ENCODE data around the gene TBCCD1. TPM values are rescaled to one million over a fixed set of nuclear protein-coding genes. Genes with fewer than 3 reads are reported as not detected.

Gene TBCCD1, protein sequence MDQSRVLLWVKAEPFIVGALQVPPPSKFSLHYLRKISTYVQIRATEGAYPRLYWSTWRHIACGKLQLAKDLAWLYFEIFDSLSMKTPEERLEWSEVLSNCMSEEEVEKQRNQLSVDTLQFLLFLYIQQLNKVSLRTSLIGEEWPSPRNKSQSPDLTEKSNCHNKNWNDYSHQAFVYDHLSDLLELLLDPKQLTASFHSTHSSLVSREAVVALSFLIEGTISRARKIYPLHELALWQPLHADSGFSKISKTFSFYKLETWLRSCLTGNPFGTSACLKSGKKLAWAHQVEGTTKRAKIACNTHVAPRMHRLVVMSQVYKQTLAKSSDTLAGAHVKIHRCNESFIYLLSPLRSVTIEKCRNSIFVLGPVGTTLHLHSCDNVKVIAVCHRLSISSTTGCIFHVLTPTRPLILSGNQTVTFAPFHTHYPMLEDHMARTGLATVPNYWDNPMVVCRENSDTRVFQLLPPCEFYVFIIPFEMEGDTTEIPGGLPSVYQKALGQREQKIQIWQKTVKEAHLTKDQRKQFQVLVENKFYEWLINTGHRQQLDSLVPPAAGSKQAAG
- 10.0 TPM for polyA plus RNA-seq (2013, experiment 1 of 2; ENCODE audit: insufficient read length)
- polyA plus RNA-seq (2013, experiment 2 of 2; ENCODE audit: insufficient read length), result 10.3 TPM

DNA sequence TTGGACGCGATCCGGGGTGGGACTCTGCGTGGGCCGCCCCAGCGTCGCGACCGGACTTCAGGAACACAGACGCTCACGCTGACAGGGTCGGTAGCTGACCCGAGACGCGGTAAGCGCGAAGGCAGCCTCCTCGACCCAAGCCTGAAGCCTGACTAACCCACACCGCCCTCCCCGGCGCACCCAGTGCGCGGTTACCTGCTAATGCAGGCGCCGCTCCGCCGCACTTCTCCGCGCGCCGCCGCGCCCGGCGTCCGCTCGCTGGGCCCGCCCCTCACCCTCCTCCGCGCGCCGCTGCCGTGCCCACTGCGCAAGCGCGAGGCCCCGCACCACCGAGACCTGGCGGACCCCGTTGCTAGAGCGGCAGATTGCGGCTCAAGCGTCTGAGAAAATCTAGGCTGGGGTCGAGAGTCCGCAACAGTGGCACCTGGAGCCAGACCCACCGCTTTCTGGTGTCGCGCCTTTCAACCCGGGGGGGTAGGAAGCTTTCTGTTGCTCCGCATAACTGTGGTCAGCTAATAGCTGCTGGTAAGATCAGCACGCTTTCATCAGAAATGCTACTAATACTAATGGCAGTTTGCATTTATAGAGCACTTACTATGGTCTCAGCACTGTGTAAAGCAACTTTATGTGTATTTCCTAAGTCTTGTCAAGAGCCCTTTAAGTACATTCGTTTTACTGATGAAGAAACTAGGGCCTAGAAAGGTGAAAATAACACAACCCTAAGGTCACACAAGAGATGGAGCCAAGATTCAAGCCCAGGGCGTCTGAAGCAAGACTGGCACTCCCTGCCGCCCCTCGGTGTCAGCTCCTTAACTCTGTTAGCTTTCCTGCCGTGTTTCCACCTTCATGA, at the start of gene TBCCD1:
TSS of gene TBCCD1 (minus strand) at position 268 of the 850 bp plus-strand sequence. CDS start 3,010 bp downstream, outside the sequence.
- DNase-seq, result peak; percentile 83

DNA sequence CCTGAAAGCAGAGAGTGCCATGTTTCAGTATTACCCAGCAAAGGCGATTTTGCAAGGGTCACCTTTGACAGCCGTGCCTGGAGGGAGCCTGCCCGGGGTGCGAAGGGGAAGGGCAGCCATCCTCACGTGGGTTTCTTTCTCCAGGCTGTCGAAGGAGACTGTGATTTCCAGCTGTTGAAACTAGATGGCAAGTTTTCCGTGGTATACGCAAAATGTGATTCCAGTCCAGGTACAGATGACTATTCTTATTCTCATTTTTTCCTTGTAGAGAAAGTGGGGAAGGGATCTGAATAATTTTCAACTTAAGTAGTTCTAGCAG, 49.1 kb upstream of the TBCCD1 start:
- DNase-seq, result no peak

DNA sequence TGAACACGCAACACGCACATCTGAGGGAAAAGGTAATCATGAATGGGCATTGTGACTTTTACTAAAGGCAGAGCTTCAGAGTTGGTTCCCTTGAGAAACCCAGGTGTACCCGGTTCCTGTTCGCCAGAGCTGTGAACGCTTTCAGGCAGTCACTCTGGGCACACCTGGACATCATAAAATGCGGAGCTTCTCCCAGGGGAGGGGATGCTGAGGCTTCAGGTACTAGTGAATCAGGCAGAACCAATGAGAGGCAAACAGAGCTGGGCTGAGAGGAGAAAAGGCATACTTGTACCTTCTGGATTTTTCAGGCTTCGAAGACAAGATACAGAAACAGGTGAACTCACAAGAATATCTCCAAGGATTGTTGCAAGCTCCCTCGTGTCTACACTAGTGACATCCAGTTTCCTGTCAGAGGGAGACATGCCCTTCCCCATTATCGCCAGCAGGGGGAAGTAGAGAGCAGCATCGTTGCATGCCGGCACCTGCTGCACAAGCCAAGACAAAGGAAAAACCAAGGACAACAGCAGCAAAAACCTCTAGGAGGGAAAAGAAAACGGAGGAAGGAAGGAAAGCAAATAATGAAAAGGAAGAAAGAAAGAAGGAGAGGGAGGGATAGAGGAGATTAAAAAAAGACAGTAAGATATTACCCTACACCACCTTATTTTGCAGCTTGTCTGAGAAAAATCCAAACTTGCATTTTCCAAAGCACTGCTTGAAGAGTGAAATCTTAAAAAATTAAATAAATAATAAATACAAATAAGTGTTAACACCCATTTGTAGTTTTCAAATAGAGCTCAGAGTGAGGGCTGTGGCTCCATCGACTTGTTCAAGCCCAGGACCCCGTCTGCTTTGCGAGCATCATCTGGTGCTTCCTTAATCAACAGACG, 47.7 kb upstream of the TBCCD1 start:
- DNase-seq, result peak; percentile 62

DNA sequence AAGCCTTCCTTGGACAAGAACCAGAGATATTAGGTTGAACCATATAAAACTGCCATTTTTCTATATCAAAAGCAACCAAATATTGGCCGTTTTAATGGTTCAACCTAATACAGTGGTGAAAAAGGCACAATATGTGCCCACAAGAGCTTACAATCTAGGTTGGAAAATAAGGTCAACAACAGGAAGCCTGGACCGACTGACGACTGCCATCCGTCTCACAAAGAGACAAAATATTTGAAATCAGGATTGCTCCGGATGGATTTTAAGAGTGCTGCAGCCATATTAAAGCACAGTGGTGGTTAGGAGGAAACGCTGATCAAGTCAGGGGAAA, 47.1 kb upstream of the TBCCD1 start:
- DNase-seq, result no peak

DNA sequence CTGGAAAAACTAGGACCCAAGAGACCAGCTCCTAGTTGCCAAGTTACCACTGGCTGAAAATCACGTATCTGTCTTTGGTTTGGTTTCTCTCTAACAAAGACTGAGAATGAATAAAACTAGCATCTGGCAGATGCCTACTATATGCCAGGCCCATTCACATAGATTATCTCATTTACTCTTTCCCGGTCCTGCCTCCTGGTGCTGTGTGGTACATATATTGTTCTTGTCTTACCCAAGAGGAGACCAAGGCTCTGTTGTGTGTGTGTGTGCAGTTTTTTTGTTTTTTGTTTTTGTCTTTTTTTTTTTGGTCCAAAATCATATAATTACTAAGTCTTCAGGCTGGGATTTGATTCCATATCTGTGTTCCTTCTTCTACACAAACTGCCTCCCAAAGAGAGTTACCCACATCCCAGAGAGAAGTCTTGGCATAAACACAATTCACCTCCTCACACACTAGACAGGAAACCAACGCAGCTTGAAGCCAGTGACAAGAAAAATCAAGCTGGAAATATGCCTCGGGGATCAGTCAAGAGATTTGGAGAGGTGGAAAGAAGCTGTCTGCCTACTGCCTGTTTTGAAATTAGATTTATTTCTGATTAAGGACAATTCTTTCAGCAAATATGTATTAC, 46.6 kb upstream of the TBCCD1 start:
- DNase-seq, result peak; percentile 4

DNA sequence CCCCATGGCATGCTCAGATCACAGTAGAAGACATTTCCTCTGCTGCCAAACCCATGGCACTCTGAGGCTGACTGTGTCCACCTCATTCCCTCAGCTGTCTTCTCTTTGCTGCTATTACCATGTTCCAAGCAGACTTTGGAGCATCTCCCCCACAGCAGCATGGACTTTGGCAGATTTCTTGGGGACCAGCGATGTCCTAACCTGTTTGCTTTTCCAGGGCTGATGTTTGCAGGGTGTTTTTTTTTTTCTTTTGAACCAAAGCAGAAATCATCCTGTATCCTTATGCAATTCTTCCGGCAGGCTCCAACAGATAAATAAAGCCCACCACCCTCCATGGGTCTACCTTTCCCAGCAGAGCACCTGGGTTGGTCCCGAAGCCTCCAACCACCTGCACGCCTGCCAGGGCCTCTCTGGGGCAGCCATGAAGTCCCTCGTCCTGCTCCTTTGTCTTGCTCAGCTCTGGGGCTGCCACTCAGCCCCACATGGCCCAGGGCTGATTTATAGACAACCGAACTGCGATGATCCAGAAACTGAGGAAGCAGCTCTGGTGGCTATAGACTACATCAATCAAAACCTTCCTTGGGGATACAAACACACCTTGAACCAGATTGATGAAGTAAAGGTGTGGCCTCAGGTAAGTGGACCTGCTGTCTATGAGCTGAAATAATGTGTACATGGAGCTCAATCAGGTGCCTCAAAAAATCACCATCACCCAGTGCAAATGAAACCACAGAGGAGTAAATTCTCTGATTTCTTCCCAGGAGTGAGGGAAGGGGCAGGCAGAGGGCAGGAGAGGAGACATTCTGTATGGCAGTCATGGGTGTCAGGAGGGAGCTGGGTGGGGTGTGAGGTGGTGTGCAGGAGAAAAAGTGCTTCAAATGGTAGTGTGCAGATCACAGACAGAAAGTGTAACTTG, 45.8 kb upstream of the TBCCD1 start, which contains the start of gene AHSG:
TSS of gene AHSG (plus strand) at position 340 of the 916 bp plus-strand sequence. CDS start at position 422, 82 bp downstream.
- no peak for DNase-seq

DNA sequence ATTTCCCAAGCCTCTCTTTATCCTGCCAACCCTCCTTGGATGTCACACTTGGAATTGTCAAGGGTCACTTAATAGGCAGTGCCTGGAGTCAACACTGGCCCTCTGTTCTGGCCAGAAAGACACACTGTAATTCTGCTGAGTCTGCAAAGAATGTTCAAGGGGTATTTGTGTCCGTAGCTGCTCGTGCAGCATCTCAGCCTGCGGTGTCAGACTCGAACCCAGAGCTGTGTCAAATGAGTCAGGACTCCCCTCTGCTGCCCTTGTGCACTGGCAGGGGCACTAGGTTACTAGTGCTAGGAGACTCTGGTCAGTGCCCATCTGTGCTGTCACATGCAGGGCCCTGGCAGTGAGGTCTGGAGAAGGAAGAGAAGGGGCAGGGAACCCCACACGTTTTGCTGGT, 44.9 kb upstream of the TBCCD1 start:
- no peak for DNase-seq

DNA sequence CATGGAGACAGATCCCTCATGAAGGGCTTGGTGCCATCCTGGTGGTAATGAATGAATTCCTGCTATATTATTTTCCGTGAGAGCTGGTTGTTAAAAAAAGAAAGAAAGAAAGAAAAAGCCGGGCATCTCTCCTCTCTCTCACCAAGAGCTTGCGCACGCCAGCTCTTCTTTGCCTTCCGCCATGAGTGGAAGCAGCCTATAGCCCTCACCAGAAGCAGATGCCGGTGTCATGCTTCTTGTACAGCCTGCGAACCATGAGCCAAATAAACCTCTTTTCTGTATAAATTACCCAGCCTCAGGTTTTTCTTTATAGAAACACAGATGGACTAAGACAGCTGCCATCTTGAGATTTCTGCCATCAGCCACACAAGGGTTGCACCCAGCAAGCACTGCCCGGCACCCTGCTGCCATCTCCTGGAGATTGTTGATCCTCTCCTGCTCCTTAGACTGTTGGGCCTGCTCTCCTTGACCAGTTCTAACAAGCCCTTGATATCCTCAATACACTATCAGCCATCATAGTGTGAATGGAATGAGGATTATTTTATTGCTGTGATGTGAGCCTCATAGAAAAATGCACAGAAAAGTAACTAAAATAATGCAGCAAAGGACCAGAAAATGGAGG, 42.2 kb upstream of the TBCCD1 start:
- no peak for DNase-seq

DNA sequence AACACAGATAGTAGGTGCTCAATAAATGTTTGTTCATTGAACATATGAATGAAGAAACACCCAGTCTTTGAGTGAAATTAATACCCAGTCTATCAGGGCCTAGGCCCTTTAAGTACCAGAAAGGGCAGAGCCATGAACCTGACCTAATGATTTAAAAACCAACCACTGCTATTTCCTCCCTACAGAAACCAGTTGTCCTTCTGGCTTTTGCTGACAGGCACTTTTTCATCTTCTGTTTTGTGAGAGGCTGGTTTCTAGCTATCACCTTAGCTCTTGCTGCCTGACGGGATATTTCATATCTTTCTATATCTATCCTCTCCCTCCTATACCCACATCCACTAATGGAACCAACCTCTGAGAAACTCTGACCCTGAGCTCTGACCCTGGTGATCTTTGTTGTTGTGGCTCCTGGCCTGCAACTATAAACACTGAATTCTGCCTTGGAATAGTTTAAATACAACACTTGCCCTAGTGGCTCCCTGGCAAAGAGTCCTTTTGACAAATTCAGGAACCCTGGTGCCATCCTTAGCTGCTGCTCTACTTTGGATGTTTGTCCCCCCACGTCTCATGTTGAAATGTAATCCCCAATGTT, 41.6 kb upstream of the TBCCD1 start:
- DNase-seq, result no peak

DNA sequence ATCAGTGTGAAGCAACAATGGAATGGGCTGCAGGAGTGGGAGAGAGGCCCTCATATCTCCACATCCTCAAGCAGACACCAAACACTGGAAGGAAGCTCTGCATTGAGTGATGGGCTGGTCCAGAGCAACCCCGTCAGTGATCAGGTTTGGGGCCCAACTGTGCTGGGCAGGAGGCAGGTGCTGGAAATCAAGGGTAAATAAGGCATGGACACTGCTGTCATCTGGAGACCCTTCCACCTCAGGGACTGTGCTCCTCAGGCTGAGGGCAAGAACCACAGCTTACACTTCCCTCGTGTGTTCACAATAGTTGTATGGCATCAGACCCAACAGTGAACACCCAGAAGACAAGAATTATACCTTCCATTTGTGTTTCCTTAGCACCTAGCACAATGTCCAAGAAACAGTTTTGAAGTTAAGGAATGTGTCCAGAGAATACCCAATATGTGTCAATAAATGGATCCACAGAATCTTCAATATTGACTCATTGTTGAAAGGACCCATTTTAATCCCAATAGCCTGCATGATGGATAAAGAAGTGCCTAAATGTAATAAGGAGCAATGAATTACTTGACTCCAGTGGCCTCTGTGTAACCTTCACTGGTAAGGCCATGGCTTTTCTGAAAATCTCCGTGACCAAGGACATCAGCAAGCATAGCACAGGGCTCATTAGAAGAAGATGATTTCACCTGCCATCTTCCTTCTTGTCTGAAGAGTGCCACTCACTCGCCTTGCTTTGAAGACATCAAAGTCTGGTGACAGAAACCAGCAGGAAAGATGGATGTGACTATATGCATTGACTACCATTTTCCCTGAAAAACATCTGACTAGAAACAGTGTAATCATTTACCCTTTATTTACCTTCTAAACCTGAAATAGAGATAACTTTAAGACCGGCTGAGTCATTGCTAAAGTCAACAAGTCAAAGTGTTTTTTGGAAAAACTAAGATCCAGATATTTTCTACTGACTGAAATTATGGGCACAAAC, 38.7 kb upstream of the TBCCD1 start:
- DNase-seq, result no peak

DNA sequence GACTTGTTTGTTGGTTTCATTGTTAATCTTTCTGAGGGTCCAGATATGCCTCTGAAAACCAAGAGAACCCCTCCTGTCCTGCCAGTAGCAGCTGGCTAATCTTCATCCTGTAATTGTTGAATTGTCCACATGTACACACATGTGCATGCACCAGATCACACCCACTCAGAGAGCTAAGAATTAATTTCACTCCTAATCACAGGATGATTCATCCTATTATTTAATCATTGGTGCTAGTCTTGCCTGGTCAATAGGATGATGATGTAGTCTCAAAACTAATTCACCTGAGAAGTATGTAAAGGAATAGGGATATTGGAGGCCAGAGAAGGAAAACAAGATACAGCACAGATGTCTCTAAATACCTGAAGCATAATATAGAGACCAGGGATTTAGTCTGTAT, 37.9 kb upstream of the TBCCD1 start:
- DNase-seq, result no peak

DNA sequence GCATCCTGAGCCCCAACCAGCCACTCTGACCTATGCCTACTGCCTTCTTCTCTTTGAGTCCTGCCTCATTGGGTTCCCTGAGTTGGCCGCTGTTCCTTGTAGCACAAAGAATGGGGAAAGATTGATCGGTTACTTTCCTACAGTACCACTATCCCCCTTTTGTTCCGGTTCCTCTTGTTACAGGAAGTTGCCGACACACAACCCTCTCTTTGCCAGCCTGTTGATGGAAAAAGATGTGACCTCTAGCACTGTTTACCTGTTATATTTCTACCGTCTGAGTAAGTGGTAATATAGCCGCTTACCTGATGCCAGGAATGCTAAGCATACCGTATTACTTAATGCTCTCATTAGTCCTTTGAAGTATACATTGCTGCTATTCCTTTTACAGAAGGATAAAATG, 36.0 kb upstream of the TBCCD1 start:
- DNase-seq, result no peak

DNA sequence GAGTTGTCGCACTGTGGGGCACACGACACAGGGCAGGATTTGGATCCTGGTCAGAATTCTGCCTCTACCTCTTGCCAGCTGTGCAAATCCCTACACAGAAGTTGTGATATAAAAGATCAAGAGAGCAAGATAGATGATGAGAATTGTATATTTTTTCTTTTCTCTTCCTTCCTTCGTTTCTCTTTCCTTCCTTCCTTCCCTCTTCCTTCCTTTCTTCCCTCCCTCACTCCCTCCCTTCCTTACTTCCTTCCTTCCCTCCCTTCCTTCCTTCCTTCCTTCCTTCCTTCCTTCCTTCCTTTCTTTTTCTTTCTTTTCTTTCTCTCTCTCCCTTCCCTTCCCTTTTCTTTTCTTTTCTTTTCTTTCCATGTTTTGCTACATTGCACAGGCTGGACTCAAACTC, 33.8 kb upstream of the TBCCD1 start:
- DNase-seq, result no peak

DNA sequence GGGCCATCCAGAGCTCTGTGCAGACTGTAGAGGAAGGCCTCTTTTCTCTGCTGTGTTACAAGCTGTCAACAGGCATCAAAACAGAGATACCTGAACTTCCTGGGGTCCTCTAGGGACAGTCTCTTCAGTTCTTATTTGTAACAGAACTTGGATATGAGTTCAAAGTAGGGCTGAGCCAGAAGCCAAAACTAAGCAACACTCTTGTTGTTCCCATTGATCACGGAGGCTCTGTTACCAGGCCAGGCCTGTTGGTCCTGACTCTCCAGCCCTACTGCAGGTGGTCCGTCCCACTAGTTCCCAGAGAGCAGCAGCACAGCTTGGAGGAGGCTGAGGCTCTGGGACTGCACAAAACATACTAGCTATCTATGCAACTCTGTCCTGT, 32.6 kb upstream of the TBCCD1 start:
- DNase-seq, result no peak

DNA sequence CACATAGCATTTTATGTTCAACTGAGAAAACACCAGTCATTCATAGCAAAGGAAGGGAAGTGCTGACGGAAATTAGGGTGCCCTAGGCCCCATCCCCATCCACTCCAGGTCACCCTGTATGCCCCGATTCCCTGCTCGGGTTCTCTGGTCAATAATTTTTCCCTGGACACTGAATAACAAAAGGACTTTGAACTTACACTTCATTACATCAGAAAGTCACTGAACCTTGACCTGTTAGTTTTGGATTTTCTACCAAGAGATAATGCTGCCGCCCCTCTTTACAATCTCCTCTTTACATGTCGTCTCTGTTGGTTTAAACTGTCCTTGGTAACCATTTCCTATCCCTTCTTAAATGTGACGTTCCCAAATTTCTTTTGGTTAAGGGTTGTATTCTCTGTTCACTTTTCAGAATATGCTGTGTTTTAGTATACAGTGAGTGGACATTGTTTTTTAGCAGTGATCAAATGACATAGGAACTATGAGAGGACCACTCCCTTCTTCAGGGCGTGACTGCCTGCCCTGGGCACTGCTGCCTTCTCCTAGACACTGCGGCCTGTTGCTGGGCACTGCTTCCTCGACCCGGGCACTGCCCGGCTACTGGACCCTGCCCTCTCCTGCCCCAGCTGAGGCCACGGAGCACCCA, 32.1 kb upstream of the TBCCD1 start:
- no peak for DNase-seq

DNA sequence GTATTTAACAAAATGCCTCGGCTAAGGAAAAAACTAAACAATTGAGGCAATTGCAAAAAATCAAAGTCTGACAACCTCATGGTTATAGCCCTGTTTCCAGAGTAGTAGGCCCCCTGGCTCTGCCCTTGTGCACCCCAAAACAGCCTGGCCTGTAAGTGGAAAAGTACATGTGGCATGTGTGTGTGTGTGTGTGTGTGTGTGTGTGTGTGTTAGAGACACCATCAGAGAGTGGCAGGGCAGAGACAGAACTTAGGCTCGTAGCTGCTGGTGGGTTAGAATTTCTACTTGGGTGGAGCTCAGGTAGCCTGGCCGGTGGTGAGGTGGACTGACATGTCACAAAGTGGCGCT, 31.6 kb upstream of the TBCCD1 start:
- no peak for DNase-seq

DNA sequence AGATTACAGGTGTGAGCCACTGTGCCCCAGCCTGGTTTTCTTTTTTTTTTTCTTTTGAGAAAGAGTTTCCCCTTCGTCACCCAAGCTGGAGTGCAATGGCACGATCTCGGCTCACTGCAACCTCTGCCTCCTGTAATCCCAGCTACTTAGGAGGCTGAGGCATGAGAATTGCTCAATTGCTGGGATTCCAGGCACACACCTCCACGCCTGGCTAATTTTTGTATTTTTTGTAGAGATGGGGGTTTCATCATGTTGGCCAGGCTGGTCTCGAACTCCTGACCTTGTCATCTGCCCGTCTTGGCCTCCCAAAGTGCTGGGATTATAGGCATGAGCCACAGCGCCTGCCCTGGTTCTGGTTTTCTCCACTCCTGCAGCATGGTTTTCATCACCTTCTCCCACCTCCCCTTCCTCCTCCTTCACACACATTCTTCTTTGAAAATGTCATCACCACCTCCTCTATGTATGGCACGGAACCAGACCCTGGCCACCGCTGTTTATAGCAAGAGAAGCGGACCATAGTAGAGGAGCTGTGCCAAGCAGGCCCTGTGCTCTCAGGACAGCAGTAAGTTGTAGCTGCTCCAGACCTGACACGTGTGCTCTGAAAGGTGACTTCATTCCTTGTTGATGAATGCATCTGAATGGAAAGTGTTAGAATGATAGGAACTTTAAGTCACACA, 31.1 kb upstream of the TBCCD1 start:
- DNase-seq, result peak; percentile 28

Measured in fibroblast of skin of back (primary cell).